Astrocyte of the hippocampus (primary cell): ENCODE results near the gene CIC.
"Not testable (repeated sequence)": the region's sequence is repeated elsewhere in the genome, so short reads cannot be mapped to it uniquely, and the experiment has no call there.

Experiments
- DNase-seq: peaks from one replicate; pipeline ENCODE4 v3.0.0; 2011; ENCODE audit warnings: low read depth, low spot score

Gene CIC

DNA sequence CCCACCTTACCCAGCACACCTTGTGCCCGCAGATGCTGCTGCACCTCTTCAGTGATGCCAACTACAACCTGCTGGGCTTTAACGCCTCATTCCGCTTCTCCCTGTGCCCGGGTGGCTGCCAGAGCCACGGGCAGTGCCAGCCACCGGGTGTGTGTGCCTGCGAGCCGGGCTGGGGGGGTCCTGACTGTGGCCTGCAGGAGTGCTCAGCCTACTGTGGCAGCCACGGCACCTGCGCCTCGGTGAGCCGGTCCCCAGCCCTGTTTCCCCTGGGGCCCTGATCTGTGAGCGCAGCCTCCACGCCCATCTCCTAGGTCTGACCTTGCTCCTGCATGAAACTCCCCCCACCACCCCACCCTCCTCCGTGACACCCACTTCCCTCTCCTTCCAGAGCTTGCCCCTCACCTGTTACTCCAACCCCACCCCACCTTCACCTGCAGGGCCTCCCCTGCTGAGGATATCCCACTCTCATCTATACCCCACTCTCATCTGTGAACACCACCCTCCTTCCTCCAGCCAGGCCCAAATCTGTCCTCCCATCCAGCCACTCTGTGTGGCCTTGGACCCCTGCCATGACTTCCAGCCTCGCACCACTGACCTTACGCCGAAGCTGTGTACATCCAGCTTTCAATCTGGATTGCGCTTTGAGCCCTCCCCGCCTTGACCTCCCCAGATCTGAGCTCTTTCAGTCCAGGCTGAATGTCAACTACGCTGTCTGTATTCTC lies 65.1 kb downstream of the CIC start:
- no peak for DNase-seq

DNA sequence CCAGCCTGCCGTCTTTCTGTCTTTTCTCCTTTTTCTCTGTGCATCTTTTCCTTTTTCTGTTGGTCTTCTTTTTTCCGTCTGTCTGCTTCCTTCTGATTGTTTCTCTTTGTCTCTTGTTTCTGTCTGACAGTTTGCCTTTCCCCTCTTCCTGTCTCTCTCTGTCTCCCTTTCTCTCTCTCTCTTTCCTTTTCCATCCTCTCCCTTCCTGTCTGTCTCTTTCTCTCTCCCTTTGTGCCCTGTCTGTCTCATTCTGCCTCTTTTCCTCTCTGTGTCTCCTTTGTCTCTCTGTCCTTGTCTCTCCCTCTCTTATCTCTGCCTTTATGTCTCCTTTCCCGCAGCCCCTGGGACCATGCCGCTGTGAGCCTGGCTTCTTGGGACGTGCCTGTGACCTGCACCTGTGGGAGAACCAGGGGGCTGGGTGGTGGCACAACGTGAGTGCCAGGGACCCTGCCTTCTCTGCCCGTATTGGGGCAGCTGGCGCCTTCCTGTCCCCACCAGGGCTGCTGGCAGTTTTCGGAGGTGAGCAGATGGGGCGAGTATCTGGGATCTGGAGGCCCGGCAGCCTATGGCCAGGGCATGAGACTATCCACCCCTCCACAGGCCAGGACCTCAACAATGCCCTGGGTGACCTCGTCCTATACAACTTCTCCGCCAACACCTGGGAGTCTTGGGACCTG lies 65.8 kb downstream of the CIC start:
- DNase-seq: no peak

DNA sequence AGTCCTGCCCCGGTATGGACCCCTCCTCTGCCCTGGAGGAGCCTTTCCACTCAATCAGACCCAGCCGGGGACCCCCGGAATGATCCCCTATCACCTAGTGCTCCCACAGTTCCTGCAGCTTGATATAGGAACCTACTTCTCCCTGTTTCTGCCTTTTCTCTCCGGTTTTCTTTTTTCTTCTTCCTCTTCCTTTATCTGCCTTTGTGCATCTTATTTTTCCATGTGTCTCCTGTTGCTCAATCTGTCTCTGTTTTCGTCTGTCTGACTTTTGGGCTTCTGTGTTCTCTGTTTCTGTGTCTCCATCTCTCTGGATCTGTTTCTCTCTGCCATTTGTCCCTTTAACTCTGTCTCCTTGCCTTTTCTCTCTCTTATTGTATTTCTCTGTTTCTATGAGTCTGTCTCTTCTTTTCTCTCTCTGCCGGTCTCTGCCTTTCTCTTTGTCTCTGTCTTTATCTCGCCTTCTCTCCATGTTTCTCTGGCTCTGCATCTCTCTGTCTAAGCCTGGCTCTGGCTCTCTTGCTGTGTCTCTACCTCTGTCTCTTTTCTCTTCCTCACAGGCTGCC lies 66.4 kb downstream of the CIC start:
- DNase-seq: no peak

DNA sequence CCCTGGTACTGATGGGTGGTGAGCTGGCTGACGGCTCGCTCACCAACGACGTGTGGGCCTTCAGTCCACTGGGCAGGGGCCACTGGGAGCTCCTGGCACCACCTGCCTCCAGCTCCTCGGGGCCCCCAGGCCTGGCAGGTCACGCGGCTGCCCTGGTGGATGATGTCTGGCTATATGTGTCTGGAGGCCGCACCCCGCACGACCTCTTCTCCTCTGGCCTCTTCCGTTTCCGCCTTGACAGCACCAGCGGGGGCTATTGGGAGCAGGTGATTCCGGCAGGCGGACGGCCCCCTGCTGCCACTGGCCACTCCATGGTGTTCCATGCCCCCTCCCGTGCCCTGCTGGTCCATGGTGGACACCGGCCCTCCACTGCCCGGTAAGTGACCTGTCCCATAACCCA lies 66.9 kb downstream of the CIC start:
- no peak for DNase-seq

DNA sequence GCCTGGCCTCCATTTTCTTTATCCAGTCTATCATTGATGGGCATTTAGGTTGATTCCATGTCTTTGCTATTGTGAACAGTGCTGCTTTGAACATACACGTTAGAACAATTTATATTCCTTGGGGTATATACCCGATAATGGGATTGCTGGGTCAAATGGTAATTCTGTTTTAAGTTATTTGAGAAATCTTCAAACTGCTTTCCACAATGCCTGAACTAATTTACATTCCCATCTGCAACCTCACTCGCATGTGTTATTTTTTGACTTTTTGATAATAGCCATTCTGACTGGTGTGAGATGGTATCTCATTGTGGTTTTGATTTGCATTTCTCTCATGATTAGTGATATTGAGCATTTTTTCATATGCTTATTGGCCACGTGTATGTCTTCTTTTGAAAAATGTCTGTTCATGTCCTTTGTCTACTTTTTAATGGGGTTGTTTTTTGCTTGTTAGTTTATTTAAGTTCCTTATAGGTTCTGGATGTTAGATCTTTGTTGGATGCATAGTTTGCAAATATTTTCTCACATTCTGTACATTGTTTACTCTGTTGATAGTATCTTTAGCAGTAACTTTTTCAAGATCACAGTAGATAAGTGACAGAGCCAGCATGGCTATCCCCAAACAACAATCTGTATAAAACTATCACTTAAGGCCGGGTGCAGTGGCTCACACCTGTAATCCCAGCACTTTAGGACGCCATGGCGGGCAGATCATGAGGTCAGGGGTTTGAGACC lies 70.2 kb downstream of the CIC start:
- DNase-seq: not testable (repeated sequence)

DNA sequence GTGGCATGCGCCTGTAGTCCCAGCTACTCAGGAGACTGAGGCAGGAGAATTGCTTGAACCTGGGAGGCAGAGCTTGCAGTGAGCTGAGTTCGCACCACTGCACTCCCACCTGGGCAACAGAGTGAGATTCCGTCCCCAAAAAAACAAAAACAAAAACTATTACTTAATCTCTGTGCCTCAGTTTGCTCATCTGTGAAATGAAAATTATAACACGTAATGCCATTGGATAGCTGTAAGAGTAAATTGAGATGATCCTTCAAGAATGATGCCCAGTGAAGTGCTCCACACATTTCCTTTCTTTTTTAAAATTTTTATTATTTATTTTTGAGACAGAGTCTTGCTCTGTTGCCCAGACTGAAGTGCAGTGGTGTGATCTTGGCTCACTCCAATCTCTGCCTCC lies 70.9 kb downstream of the CIC start:
- DNase-seq: not testable (repeated sequence)

DNA sequence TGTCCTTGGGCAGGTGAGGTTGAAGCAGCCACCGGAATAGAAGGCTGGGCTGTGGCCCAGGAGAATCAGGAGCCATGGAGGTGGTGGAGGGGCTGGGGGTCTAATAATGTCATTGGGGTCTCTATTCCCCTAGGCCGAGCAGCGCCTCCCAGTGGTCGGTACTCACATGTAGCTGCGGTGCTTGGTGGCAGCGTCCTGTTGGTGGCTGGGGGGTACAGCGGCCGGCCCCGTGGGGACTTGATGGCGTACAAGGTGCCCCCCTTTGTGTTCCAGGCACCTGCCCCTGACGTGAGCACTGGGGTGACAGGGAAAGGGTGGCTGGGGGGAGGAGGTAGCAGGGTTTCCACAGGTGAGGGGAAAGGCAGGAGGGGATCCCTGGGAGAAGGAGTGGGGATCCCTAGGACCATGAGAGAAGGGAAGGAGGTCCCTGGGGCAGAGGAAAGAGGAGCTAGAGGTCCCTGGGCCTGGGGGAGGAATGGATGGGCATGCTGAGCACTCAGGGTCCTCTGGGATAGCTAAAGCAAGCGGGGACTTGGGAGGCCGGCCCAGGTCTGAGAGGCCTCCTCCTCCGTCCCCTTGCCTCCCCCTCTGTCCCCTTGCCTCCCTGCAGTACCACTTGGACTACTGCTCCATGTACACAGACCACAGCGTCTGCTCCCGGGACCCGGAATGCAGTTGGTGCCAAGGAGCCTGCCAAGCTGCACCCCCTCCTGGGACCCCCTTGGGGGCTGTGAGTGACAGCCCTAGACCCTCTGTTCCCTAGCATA lies 74.5 kb downstream of the CIC start:
- no peak for DNase-seq

DNA sequence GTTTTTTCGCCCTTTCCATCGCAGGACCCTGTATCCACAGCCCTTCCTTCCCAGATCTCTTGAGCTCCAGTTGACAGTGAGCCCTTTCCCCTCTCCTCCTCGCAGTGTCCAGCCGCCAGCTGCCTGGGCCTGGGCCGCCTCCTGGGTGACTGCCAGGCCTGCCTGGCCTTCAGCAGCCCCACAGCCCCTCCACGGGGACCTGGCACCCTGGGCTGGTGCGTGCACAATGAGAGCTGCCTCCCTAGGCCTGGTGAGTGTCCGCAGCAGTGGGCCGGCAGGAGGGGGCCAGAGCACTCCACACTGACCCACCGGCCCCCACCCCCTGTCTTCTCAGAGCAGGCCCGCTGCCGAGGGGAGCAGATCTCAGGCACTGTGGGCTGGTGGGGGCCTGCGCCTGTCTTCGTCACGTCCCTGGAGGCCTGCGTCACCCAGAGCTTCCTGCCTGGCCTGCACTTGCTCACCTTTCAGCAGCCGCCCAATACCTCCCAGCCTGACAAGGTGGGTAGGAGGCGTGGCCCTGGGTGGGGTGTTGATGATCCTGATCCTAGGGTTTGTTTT lies 75.4 kb downstream of the CIC start:
- DNase-seq: no peak
